Adrenal gland (tissue), 12 donors: ENCODE results near the gene S100A5. TPM values are rescaled to one million over a fixed set of nuclear protein-coding genes. Genes with fewer than 3 reads are reported as not detected.

Experiments
- DNase-seq, 7 donors: peaks; one replicate each; pipeline ENCODE4 v3.0.0-alpha.2; 2019 to 2020
- H3K27ac ChIP-seq, 5 donors: fragments of 200-600 bp; sonication (generic) in 4 of 5; 1 replicate in 3 of 5; 2 replicates in 2 of 5; pipeline versions ENCODE4 v1.5.1 to v1.8.0; 2016 to 2020; ENCODE audit warnings: mild to moderate bottlenecking in 1 of 5
- H3K27me3 ChIP-seq: fragments of 200-600 bp; 2 replicates; pipeline ENCODE4 v1.8.0; 2021
- H3K36me3 ChIP-seq, 2 donors: fragments of 200-600 bp; replicated peaks in 1 of 2; 1 replicate in 1 of 2; 2 replicates in 1 of 2; pipeline versions ENCODE4 v1.5.1 to v1.8.0; 2018 to 2022
- H3K4me1 ChIP-seq, 2 donors: fragments of 200-600 bp; replicated peaks in 1 of 2; 1 replicate in 1 of 2; 2 replicates in 1 of 2; pipeline versions ENCODE4 v1.5.1 to v1.8.0; 2018 to 2021
- H3K4me3 ChIP-seq, 4 donors: fragments of 200-600 bp; sonication (generic) in 3 of 4; one replicate each; pipeline ENCODE4 v1.5.1; 2016 to 2018
- H3K9me3 ChIP-seq, 3 donors: fragments of 200-600 bp; sonication (generic) in 1 of 3; replicated peaks in 1 of 3; 1 replicate in 2 of 3; 2 replicates in 1 of 3; pipeline versions ENCODE4 v1.5.1 to v1.8.0; 2016 to 2021
- CTCF ChIP-seq, 6 experiments: fragments of 450-650 bp in 4 of 6; fragments of 200-600 bp in 2 of 6; sonication (generic) in 1 of 6; IDR thresholded peaks; 1 replicate in 5 of 6; 2 replicates in 1 of 6; pipeline versions ENCODE4 v1.5.1 to v1.8.0; 2016 to 2021; ENCODE audit warnings: antibody characterized with exemption in 6 of 6, mild to moderate bottlenecking in 2 of 6, moderate library complexity in 1 of 6
- POLR2A ChIP-seq, 2 donors: fragments of 450-650 bp; IDR thresholded peaks; one replicate each; pipeline ENCODE4 v1.6.1; 2017; ENCODE audit warnings: antibody characterized with exemption in 2 of 2, mild to moderate bottlenecking in 2 of 2, moderate library complexity in 1 of 2
- WGBS, 4 donors: extraction: QIAGEN DNeasy Blood & Tissue Kit in 2 of 4; methylation state at CpG; one replicate each; pipeline versions ENCODE4 v1.1.5 to v1.1.7; 2013 to 2017; 5-methylcytosine and 5-hydroxymethylcytosine counted together
- intact Hi-C, 2 donors: fragments of 100-400 bp; cut with DNase I; formaldehyde crosslinking; loops; one replicate each; pipeline versions ENCODE4 v1.14.1 to v1.15.0; 2022 to 2023
- polyA plus RNA-seq, 3 donors: library from polyadenylated mRNA; stranded (reverse); fragments of 200-250 nt in 2 of 3; fragments of 350-450 nt in 1 of 3; fragmentation: Illumina TruSeq in 1 of 3; extraction: RNeasy Lipid Tissue Mini Kit (QIAGEN cat#74804) in 1 of 3; gene quantifications; one replicate each; pipeline ENCODE4 v1.2.3, GENCODE V29; 2013 to 2014
- total RNA-seq, 9 donors: library from RNA; depleted of rRNA in 4 of 9; stranded (reverse); fragments of >200 nt in 4 of 9; fragments of 120-200 nt in 1 of 9; fragmentation: NEBNext Ultra II Directional in 1 of 9; extraction: Animal tissue kit (Norgen Biotek cat#: 25700) in 1 of 9; gene quantifications; one replicate each; pipeline versions ENCODE4 v1.1.0 to v1.2.4, GENCODE V29; 2013 to 2023
- donor health status: healthy with polysubstance abuse.
- donor health status: Bipolar disorder and iron deficiency.
- donor health status: DM: yes; HTN: yes; CAD: no.
- donor health status: DM: no; HTN: no; CAD: no.
- donor health status: DM: no; HTN: no; CAD: no.
- donor health status: DM: yes; HTN: yes; CAD: no.

The S100A5 gene
- total and polyA plus RNA-seq, 12 donors, result 0.17 TPM; not detected in 11

- no peak overlapping the region for H3K4me3 ChIP-seq
- TF ChIP-seq POLR2A (IDR thresholded peaks at IDR 0.05), result no peak
- TF ChIP-seq CTCF (IDR thresholded peaks at IDR 0.05), result no peak
- H3K4me1 ChIP-seq, result peaks cover 7 to 18% of the 10 kb centered on the region in 2 donors
- no peaks in the 10 kb centered on the region for H3K9me3 ChIP-seq
- intact Hi-C loops, result loop anchor here (5.0 to 10.0 kb wide), 3 partner anchors 44 to 201 kb away; partner anchors contain the start of genes S100A14 (in 1 of the 2) and SLC27A3 (in 1 of the 2)
- H3K36me3 ChIP-seq, result no peaks in the 10 kb centered on the region
- DNase-seq, result no peak
- H3K27ac ChIP-seq, result peak overlapping the region in 3 of 5 donors; percentile 48 to 68 (median 66)
- WGBS, 4 donors, result 73 to 81% (median 81%) methylated on average over 3 of the region's 3 CpGs
- H3K27me3 ChIP-seq, result no peaks in the 10 kb centered on the region
These were observed 32.6 kb upstream of the S100A5 start for GRCh38 chr1:153573351-153573750.

GRCh38 chr1:153572569-153573015, 31.9 kb upstream of the S100A5 start:
- 0 to 10% (median 7%) methylated on average over 3 of the region's 3 CpGs for WGBS, 4 donors
- peak overlapping the region in 4 of 5 donors; percentile 35 to 68 (median 57) for H3K27ac ChIP-seq

GRCh38 chr1:153571706-153572105, 31.0 kb upstream of the S100A5 start:
- Histone ChIP-seq H3K4me1 (peaks cover 18 to 29% of the 10 kb centered on the region in 2 donors), H3K27me3 (no peaks in the 10 kb centered on the region), H3K9me3 (no peaks in the 10 kb centered on the region), H3K36me3 (no peaks in the 10 kb centered on the region), H3K4me3 (no peak overlapping the region), H3K27ac (no peak overlapping the region)
- intact Hi-C loops, result loop anchor here (5.0 to 10.0 kb wide), 3 partner anchors 46 to 203 kb away; partner anchors contain the start of genes S100A14 (in 1 of the 2) and SLC27A3 (in 1 of the 2)
- DNase-seq, result no peak
- 63 to 70% (median 64%) methylated on average over 7 of the region's 7 CpGs for WGBS, 4 donors
- TF ChIP-seq POLR2A (IDR thresholded peaks at IDR 0.05) (no peak), CTCF (IDR thresholded peaks at IDR 0.05) (no peak)

More at GRCh38 chr1:153572569-153573015, 31.9 kb upstream of the S100A5 start:
- intact Hi-C loops, result loop anchor here (5.0 to 10.0 kb wide), 3 partner anchors 45 to 202 kb away; partner anchors contain the start of genes S100A14 (in 1 of the 2) and SLC27A3 (in 1 of the 2)
- peak; percentile 88 to 96 (median 94) for DNase-seq
- Histone ChIP-seq H3K36me3 (no peaks in the 10 kb centered on the region), H3K27me3 (no peaks in the 10 kb centered on the region), H3K9me3 (no peaks in the 10 kb centered on the region), H3K4me3 (no peak overlapping the region), H3K4me1 (peaks cover 12 to 23% of the 10 kb centered on the region in 2 donors)
- peak; percentile 77 to 92 (median 90) for TF ChIP-seq CTCF (IDR thresholded peaks at IDR 0.05)
- peak in 1 of 2 donors; percentile 16 for TF ChIP-seq POLR2A (IDR thresholded peaks at IDR 0.05)

- TF ChIP-seq CTCF (IDR thresholded peaks at IDR 0.05) (no peak), POLR2A (IDR thresholded peaks at IDR 0.05) (no peak)
- WGBS, 4 donors, result 83 to 90% (median 87%) methylated on average over 5 of the region's 5 CpGs
- Histone ChIP-seq H3K9me3 (no peaks in the 10 kb centered on the region), H3K4me3 (no peak overlapping the region), H3K36me3 (no peaks in the 10 kb centered on the region), H3K4me1 (peaks cover 26 to 38% of the 10 kb centered on the region in 2 donors), H3K27me3 (no peaks in the 10 kb centered on the region), H3K27ac (no peak overlapping the region)
- no peak for DNase-seq
- intact Hi-C loops, result loop anchor here (5.0 to 10.0 kb wide), 3 partner anchors 46 to 204 kb away; partner anchors contain the start of genes S100A14 (in 1 of the 2) and SLC27A3 (in 1 of the 2)
These were observed 30.1 kb upstream of the S100A5 start for GRCh38 chr1:153570874-153571273.
